OCI-LY7 (cell line): ENCODE results near the gene DPF3. TPM values are rescaled to one million over a fixed set of nuclear protein-coding genes. Genes with fewer than 3 reads are reported as not detected.

Experiments used
- BruUV-seq: library from RNA; stranded (reverse); fragments of 400-500 nt; replicated peaks from 2 replicates; lab custom pipeline; 2021; lab: Mats Ljungman, UMichigan
- CTCF ChIA-PET: fragments of 300-600 bp; sonication (Branson Sonifier 250); formaldehyde crosslinking; loops from one replicate; lab custom pipeline; 2022; ENCODE audit warnings: antibody characterized with exemption; ENCODE audit not compliant: unreplicated experiment; lab: Charles Lee
- POLR2A ChIA-PET: fragments of 300-600 bp; sonication (Branson Sonifier 250); formaldehyde crosslinking; loops from one replicate; lab custom pipeline; 2022; ENCODE audit warnings: antibody characterized with exemption; lab: Charles Lee
- DNase-seq: peaks from one replicate; pipeline ENCODE4 v3.0.0-alpha.2; 2015; ENCODE audit warnings: low spot score
- H2AFZ ChIP-seq: fragments of 200-600 bp; sonication (generic), shearing (Covaris generic); 2 replicates; pipeline ENCODE4 v1.6.1; 2014; ENCODE audit warnings: mild to moderate bottlenecking, antibody characterized with exemption, low read length, moderate library complexity
- H3K27ac ChIP-seq: fragments of 200-600 bp; sonication (generic); 2 replicates; pipeline ENCODE4 v1.5.1; 2014; ENCODE audit warnings: mixed run types, low read depth, mild to moderate bottlenecking, moderate library complexity, low read length, inconsistent platforms; ENCODE audit not compliant: poor library complexity, severe bottlenecking
- H3K36me3 ChIP-seq: fragments of 200-600 bp; sonication (generic); 2 replicates; pipeline ENCODE4 v1.6.1; 2014; ENCODE audit warnings: mild to moderate bottlenecking, antibody characterized with exemption, low read length, moderate library complexity, mixed read lengths; ENCODE audit not compliant: insufficient read depth
- H3K4me1 ChIP-seq: fragments of 200-600 bp; sonication (generic); 2 replicates; pipeline ENCODE4 v1.5.1; 2014; ENCODE audit warnings: mild to moderate bottlenecking, low read length; ENCODE audit not compliant: insufficient read depth, poor library complexity, severe bottlenecking
- H3K4me2 ChIP-seq: fragments of 200-600 bp; sonication (generic); 2 replicates; pipeline ENCODE4 v1.6.1; 2014; ENCODE audit warnings: mild to moderate bottlenecking, low read length
- H3K4me3 ChIP-seq: fragments of 200-600 bp; sonication (generic); 2 replicates; pipeline ENCODE4 v1.5.1; 2014; ENCODE audit warnings: mild to moderate bottlenecking, low read depth, low read length; ENCODE audit not compliant: poor library complexity, severe bottlenecking
- H3K79me2 ChIP-seq: fragments of 200-600 bp; sonication (generic); 2 replicates; pipeline ENCODE4 v1.6.1; 2016; ENCODE audit warnings: low read depth, mild to moderate bottlenecking, low read length, moderate library complexity, mixed read lengths; ENCODE audit not compliant: insufficient read depth
- H3K9me2 ChIP-seq: fragments of 200-600 bp; sonication (generic); 2 replicates; pipeline ENCODE4 v1.6.1; 2016; ENCODE audit warnings: mild to moderate bottlenecking, low read length, mixed read lengths; ENCODE audit not compliant: insufficient read depth
- H3K9me3 ChIP-seq: fragments of 200-600 bp; sonication (generic); 2 replicates; pipeline ENCODE4 v1.6.1; 2014; ENCODE audit warnings: mild to moderate bottlenecking, mixed run types, low read length, mixed read lengths
- H4K20me1 ChIP-seq: fragments of 200-600 bp; sonication (generic); 2 replicates; pipeline ENCODE4 v1.6.1; 2014; ENCODE audit warnings: mild to moderate bottlenecking, antibody characterized with exemption, low read length, moderate library complexity, mixed read lengths; ENCODE audit not compliant: insufficient read depth
- EZH2phosphoT487 ChIP-seq: fragments of 200-600 bp; sonication (generic); IDR thresholded peaks from 2 replicates; pipeline ENCODE4 v1.6.1; 2018; ENCODE audit warnings: low read depth, borderline replicate concordance, mild to moderate bottlenecking, mixed run types, antibody characterized with exemption, low read length, moderate library complexity, mixed read lengths
- intact Hi-C: fragments of 100-400 bp; cut with micrococcal nuclease; formaldehyde crosslinking; loops from one replicate; pipeline ENCODE4 v1.10.0; 2022; ENCODE audit not compliant: unreplicated experiment
- total RNA-seq, 2 experiments: library from RNA; depleted of rRNA in 1 of 2; stranded (reverse); fragments of >200 nt in 1 of 2; shearing (Covaris generic) in 1 of 2; gene quantifications; 2 replicates each; pipeline ENCODE4 v1.2.3, GENCODE V29; 2014 to 2022
- TF ChIP-seq, protein P1 (sequence below): fragments of 200-600 bp; sonication (generic); conservative IDR thresholded peaks from 2 replicates; pipeline ENCODE4 v1.5.1; 2014; ENCODE audit warnings: mild to moderate bottlenecking, antibody characterized with exemption, low read length, moderate library complexity, mixed read lengths

Gene DPF3
- total RNA-seq, 2 experiments from 2014 or later, result 0.42 TPM; not detected in 1

DNA sequence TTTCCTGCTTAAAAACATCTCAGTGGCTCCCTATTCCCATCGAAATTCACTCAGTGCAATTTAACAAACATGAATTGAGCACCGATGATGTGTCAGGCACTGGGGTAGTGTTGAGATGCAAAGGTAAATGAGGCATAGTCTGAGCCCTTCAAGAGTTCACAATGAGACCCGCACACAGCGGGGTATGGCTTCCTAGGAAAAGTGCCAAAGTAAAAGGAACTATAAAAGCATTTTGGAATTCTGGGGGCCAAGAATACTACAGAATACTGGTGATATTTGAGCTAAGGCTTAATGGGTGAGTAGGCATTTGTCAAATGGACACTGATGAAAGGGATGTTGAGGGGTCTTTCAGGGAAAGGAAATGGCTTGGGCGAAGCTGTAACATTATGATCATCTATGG is 315.4 kb downstream of the DPF3 start:
- no peak for DNase-seq
- no peak overlapping the region for H3K4me3 ChIP-seq
- POLR2A ChIA-PET, result no interaction called here
- no peak for TF ChIP-seq EZH2phosphoT487
- TF ChIP-seq, protein P1, sequence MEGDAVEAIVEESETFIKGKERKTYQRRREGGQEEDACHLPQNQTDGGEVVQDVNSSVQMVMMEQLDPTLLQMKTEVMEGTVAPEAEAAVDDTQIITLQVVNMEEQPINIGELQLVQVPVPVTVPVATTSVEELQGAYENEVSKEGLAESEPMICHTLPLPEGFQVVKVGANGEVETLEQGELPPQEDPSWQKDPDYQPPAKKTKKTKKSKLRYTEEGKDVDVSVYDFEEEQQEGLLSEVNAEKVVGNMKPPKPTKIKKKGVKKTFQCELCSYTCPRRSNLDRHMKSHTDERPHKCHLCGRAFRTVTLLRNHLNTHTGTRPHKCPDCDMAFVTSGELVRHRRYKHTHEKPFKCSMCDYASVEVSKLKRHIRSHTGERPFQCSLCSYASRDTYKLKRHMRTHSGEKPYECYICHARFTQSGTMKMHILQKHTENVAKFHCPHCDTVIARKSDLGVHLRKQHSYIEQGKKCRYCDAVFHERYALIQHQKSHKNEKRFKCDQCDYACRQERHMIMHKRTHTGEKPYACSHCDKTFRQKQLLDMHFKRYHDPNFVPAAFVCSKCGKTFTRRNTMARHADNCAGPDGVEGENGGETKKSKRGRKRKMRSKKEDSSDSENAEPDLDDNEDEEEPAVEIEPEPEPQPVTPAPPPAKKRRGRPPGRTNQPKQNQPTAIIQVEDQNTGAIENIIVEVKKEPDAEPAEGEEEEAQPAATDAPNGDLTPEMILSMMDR, result no peak
- H3K79me2 ChIP-seq, result no peaks in the 10 kb centered on the region
- H2AFZ ChIP-seq, result no peak overlapping the region
- no TSS peak for BruUV-seq
- H4K20me1 ChIP-seq, result no peaks in the 10 kb centered on the region
- H3K27ac ChIP-seq, result no peak overlapping the region
- intact Hi-C loops, result no loop called here
- no peaks in the 10 kb centered on the region for H3K9me3 ChIP-seq
- no peaks in the 10 kb centered on the region for H3K4me1 ChIP-seq
- H3K9me2 ChIP-seq, result no peaks in the 10 kb centered on the region
- H3K4me2 ChIP-seq, result no peak overlapping the region
- no peaks in the 10 kb centered on the region for H3K36me3 ChIP-seq
- CTCF ChIA-PET, result no interaction called here

DNA sequence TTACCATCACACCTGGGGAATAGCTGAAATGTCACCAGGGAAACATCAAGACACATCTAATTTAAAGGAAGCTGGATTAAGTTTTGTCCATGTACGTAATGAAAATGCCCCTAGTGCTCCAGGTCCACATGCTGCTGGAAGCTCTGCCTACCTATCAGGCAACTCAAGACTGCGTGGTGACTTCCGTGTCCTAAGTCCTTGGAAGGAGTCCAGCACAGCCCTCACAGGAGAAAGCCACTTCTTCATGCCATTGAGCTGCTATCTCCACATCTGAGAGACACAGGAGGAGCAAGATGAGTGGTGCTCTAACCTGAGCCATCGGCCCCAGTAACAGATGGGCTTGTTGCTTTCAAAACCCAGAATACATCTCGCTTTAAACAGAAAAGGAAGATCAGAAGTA is 316.4 kb downstream of the DPF3 start:
- Histone ChIP-seq H3K4me1 (no peaks in the 10 kb centered on the region), H3K79me2 (no peaks in the 10 kb centered on the region), H3K4me2 (no peak overlapping the region), H3K4me3 (no peak overlapping the region), H3K9me2 (no peaks in the 10 kb centered on the region), H3K36me3 (no peaks in the 10 kb centered on the region), H3K9me3 (no peaks in the 10 kb centered on the region), H3K27ac (no peak overlapping the region), H4K20me1 (no peaks in the 10 kb centered on the region), H2AFZ (no peak overlapping the region)
- POLR2A ChIA-PET, result interaction anchor here (0.5 kb wide), 1 partner anchor 76 kb away, joined by 3 read pairs; no protein-coding TSS in a partner anchor
- BruUV-seq, result no TSS peak
- intact Hi-C loops, result no loop called here
- DNase-seq, result no peak
- TF ChIP-seq, protein P1, result no peak
- no peak for TF ChIP-seq EZH2phosphoT487
- CTCF ChIA-PET, result no interaction called here

DNA sequence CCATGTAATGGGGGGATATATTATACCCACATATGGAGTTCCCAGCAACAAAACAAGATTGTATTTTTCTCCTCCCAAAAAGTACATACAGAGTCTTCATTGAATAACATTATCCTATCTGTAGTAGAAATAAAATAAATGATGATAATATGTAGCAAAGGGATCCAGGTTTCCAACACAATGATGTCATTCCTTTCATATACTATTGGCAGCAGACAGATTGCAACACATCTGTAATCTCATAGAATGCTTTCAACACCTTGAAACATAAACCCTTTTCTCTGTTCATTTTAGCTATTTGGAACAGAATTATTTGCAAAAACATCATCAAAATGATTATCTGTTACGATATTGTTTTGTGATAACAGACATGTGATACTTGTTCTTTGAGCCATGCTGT is 317.6 kb downstream of the DPF3 start:
- no peak overlapping the region for H3K4me3 ChIP-seq
- no peaks in the 10 kb centered on the region for H3K9me3 ChIP-seq
- TF ChIP-seq, protein P1, result no peak
- no peak for TF ChIP-seq EZH2phosphoT487
- no peak overlapping the region for H3K27ac ChIP-seq
- intact Hi-C loops, result no loop called here
- no peaks in the 10 kb centered on the region for H3K4me1 ChIP-seq
- H3K36me3 ChIP-seq, result no peaks in the 10 kb centered on the region
- POLR2A ChIA-PET, result no interaction called here
- H3K4me2 ChIP-seq, result no peak overlapping the region
- no peaks in the 10 kb centered on the region for H3K79me2 ChIP-seq
- BruUV-seq, result no TSS peak
- H4K20me1 ChIP-seq, result no peaks in the 10 kb centered on the region
- CTCF ChIA-PET, result no interaction called here
- H2AFZ ChIP-seq, result no peak overlapping the region
- no peaks in the 10 kb centered on the region for H3K9me2 ChIP-seq
- no peak for DNase-seq
